Neural progenitor cell (in vitro differentiated cells): ENCODE measurements around the gene FCAMR.

Experiments used
- CTCF ChIP-seq: fragments of 200-600 bp; sonication (generic); IDR thresholded peaks from 2 replicates; pipeline ENCODE4 v1.5.1; 2017; ENCODE audit warnings: antibody characterized with exemption, mild to moderate bottlenecking
- EZH2 ChIP-seq: fragments of 200-600 bp; sonication (generic); IDR thresholded peaks from 2 replicates; pipeline ENCODE4 v1.6.1; 2017; ENCODE audit warnings: antibody characterized with exemption, mild to moderate bottlenecking, moderate library complexity
- EZH2phosphoT487 ChIP-seq: fragments of 200-600 bp; sonication (generic); IDR thresholded peaks from 2 replicates; pipeline ENCODE4 v1.6.1; 2017; ENCODE audit warnings: antibody characterized with exemption

- TF ChIP-seq CTCF (no peak), EZH2phosphoT487 (no peak), EZH2 (no peak)
Measured at GRCh38 chr1:206955476-206956451, 14.5 kb downstream of the FCAMR start.
